B cell (primary cell): ENCODE measurements around the gene VRK2. TPM values are rescaled to one million over a fixed set of nuclear protein-coding genes. Genes with fewer than 3 reads are reported as not detected.

Source experiments
- ATAC-seq: fragments of 200-7000 bp; cut with Tn5 transposase; one replicate; pipeline ENCODE4 v1.10.0; 2021; ENCODE audit warnings: low read depth, mild to moderate bottlenecking, moderate number of reproducible peaks, moderate library complexity
- CTCF ChIA-PET: fragments of 350-600 bp; sonication (Branson Sonifier 250); formaldehyde crosslinking; loops from one replicate; lab custom pipeline; 2021; ENCODE audit warnings: antibody characterized with exemption, inconsistent platforms; lab: Charles Lee
- POLR2A ChIA-PET: fragments of 350-600 bp; sonication (Branson Sonifier 250); formaldehyde crosslinking; loops from one replicate; lab custom pipeline; 2021; ENCODE audit warnings: antibody characterized with exemption; lab: Charles Lee
- DNase-seq: peaks from one replicate; pipeline ENCODE4 v3.0.0; 2013
- H2AFZ ChIP-seq: 2 replicates; pipeline ENCODE4 v1.6.1; 2012; ENCODE audit warnings: mild to moderate bottlenecking, low read depth, low read length; ENCODE audit not compliant: insufficient read depth, poor library complexity, severe bottlenecking
- H3K27ac ChIP-seq, 2 donors: 1 replicate in 1 of 2; 2 replicates in 1 of 2; pipeline ENCODE4 v1.5.1; 2012 to 2013; ENCODE audit warnings: low read length in 2 of 2, mild to moderate bottlenecking in 2 of 2, moderate library complexity in 1 of 2
- H3K27me3 ChIP-seq, 4 experiments: fragments of 200-600 bp in 1 of 4; sonication (generic) in 1 of 4; replicated peaks in 1 of 4; 1 replicate in 2 of 4; 2 replicates in 2 of 4; pipeline versions ENCODE4 v1.6.1 to v1.7.0; 2013 to 2016; ENCODE audit warnings: low read length in 3 of 4, mild to moderate bottlenecking in 2 of 4, mixed read lengths in 1 of 4, moderate library complexity in 1 of 4; ENCODE audit not compliant: insufficient read depth in 4 of 4, control insufficient read depth in 3 of 4; ENCODE audit errors: control extremely low read depth in 1 of 4
- H3K36me3 ChIP-seq, 2 experiments: replicated peaks in 1 of 2; 1 replicate in 1 of 2; 2 replicates in 1 of 2; pipeline versions ENCODE4 v1.6.1 to v1.7.1; 2013; ENCODE audit warnings: low read length in 1 of 2; ENCODE audit not compliant: insufficient read depth in 2 of 2, control insufficient read depth in 1 of 2; ENCODE audit errors: control extremely low read depth in 1 of 2, extremely low read depth in 1 of 2
- H3K4me1 ChIP-seq, 2 donors: fragments of 200-600 bp in 1 of 2; sonication (generic) in 1 of 2; 1 replicate in 1 of 2; 2 replicates in 1 of 2; pipeline versions ENCODE4 v1.5.1 to v1.6.1; 2013 to 2017; ENCODE audit warnings: low read length in 2 of 2; ENCODE audit not compliant: control insufficient read depth in 2 of 2, insufficient read depth in 2 of 2
- H3K4me2 ChIP-seq: replicated peaks from 2 replicates; pipeline ENCODE3; 2012; ENCODE audit warnings: mild to moderate bottlenecking, low read depth, low read length; ENCODE audit not compliant: poor library complexity, severe bottlenecking
- H3K4me3 ChIP-seq, 5 experiments: fragments of 200-600 bp in 1 of 5; sonication (generic) in 1 of 5; 1 replicate in 3 of 5; 2 replicates in 2 of 5; pipeline versions ENCODE4 v1.5.1 to v1.7.0; 2011 to 2016; ENCODE audit warnings: low read length in 4 of 5, mild to moderate bottlenecking in 4 of 5, low read depth in 2 of 5, control low read depth in 1 of 5, moderate library complexity in 1 of 5; ENCODE audit not compliant: insufficient read depth in 1 of 5; ENCODE audit errors: control extremely low read depth in 1 of 5, extremely low read depth in 1 of 5
- H3K79me2 ChIP-seq: fragments of 200-600 bp; sonication (generic); one replicate; pipeline ENCODE4 v1.6.0; 2016; ENCODE audit warnings: low read length; ENCODE audit not compliant: control insufficient read depth, insufficient read depth
- H3K9ac ChIP-seq: fragments of 200-600 bp; sonication (generic); 2 replicates; pipeline ENCODE4 v1.6.1; 2017; ENCODE audit warnings: mild to moderate bottlenecking, low read length, moderate library complexity
- H3K9me3 ChIP-seq, 3 donors: one replicate each; pipeline versions ENCODE4 v1.6.1 to v1.7.1; 2013; ENCODE audit warnings: low read length in 2 of 3; ENCODE audit not compliant: control insufficient read depth in 2 of 3, insufficient read depth in 1 of 3; ENCODE audit errors: control extremely low read depth in 1 of 3
- H4K20me1 ChIP-seq: 2 replicates; pipeline ENCODE4 v1.6.0; 2012; ENCODE audit warnings: mild to moderate bottlenecking, low read length; ENCODE audit not compliant: insufficient read depth, control insufficient read depth, poor library complexity, severe bottlenecking
- H3K27ac Mint-ChIP-seq: one replicate; pipeline ENCODE4 v1.8.0; 2021; ENCODE audit warnings: mixed read lengths
- H3K27me3 Mint-ChIP-seq: one replicate; pipeline ENCODE4 v1.8.0; 2021; ENCODE audit warnings: mixed read lengths
- H3K4me1 Mint-ChIP-seq: one replicate; pipeline ENCODE4 v1.8.0; 2021; ENCODE audit warnings: mixed read lengths
- H3K4me3 Mint-ChIP-seq: one replicate; pipeline ENCODE4 v1.8.0; 2021; ENCODE audit warnings: mixed read lengths
- H3K9me3 Mint-ChIP-seq: one replicate; pipeline ENCODE4 v1.8.0; 2022; ENCODE audit warnings: mixed read lengths; ENCODE audit not compliant: insufficient read depth
- EZH2 ChIP-seq: IDR thresholded peaks from 2 replicates; pipeline ENCODE4 v1.6.1; 2012; ENCODE audit warnings: borderline replicate concordance, low read depth, mild to moderate bottlenecking, moderate library complexity, low read length; ENCODE audit not compliant: insufficient read depth, poor library complexity, severe bottlenecking
- WGBS: methylation state at CpG from one replicate; pipeline ENCODE4 v1.1.5; 2013; ENCODE audit warnings: missing lambda C conversion rate; ENCODE audit not compliant: insufficient coverage; 5-methylcytosine and 5-hydroxymethylcytosine counted together
- intact Hi-C: fragments of 100-400 bp; cut with micrococcal nuclease; formaldehyde crosslinking; loops from one replicate; pipeline ENCODE4 v1.10.0; 2022
- polyA plus RNA-seq: library from polyadenylated mRNA; depleted of rRNA; stranded (reverse); fragments of >200 nt; gene quantifications from 2 replicates; pipeline ENCODE4 v1.2.3, GENCODE V29; 2012
- total RNA-seq, 2 donors: library from RNA; stranded (reverse); fragments of 120-200 nt in 1 of 2; gene quantifications; 1 replicate in 1 of 2; 2 replicates in 1 of 2; pipeline versions ENCODE4 v1.2.3 to v1.2.4, GENCODE V29; 2013 to 2022
- TF ChIP-seq, protein P1 (sequence below): fragments of 200-600 bp; IDR thresholded peaks from one replicate; pipeline ENCODE4 v1.8.0; 2022; ENCODE audit warnings: antibody characterized with exemption, mild to moderate bottlenecking

The VRK2 gene
- total and polyA plus RNA-seq, 2 donors (not counting 1 experiment from before 2014, with no cell fraction given) = 10.2 to 35.5 TPM

DNA sequence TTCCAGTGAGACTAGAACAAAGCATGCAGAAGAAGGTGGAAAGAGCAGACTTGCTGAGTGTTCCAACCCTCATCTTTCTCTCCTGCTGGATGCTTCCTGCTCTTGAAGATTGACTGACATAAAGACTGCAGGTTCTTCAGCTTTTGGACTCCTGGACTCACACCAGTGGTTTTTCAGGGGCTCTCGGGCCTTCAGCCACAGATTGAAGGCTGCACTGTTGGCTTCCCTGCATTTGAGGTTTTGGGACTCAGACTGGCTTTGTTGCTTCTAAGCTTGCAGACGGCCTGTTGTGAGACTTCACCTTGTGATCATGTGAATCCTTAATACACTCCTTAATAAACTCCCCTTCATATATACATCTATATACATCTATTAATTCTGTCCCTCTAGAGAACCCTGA lies 20.4 kb downstream of the VRK2 start:
- Histone ChIP-seq H3K4me3 (no peak overlapping the region), H4K20me1 (no peaks in the 10 kb centered on the region), H3K9me3 (no peaks in the 10 kb centered on the region), H3K9ac (no peak overlapping the region), H3K27me3 (no peaks in the 10 kb centered on the region), H2AFZ (no peak overlapping the region), H3K36me3 (peaks cover 6 to 7% of the 10 kb centered on the region in 2 experiments), H3K4me2 (no peak overlapping the region), H3K79me2 (peaks cover 15% of the 10 kb centered on the region), H3K4me1 (peaks cover 0 to 6% of the 10 kb centered on the region in 2 donors), H3K27ac (no peak overlapping the region)
- POLR2A ChIA-PET = interaction anchor here (0.5 kb wide), 1 partner anchor 9 kb away, joined by 3 read pairs; no protein-coding TSS in a partner anchor
- no peak for DNase-seq
- TF ChIP-seq EZH2 = no peak
- TF ChIP-seq, protein P1, sequence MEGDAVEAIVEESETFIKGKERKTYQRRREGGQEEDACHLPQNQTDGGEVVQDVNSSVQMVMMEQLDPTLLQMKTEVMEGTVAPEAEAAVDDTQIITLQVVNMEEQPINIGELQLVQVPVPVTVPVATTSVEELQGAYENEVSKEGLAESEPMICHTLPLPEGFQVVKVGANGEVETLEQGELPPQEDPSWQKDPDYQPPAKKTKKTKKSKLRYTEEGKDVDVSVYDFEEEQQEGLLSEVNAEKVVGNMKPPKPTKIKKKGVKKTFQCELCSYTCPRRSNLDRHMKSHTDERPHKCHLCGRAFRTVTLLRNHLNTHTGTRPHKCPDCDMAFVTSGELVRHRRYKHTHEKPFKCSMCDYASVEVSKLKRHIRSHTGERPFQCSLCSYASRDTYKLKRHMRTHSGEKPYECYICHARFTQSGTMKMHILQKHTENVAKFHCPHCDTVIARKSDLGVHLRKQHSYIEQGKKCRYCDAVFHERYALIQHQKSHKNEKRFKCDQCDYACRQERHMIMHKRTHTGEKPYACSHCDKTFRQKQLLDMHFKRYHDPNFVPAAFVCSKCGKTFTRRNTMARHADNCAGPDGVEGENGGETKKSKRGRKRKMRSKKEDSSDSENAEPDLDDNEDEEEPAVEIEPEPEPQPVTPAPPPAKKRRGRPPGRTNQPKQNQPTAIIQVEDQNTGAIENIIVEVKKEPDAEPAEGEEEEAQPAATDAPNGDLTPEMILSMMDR = no peak
- H3K27ac Mint-ChIP-seq = peak overlapping the region; percentile 77
- CTCF ChIA-PET = no interaction called here
- 100% methylated on average over 1 of the region's 2 CpGs for WGBS
- peaks cover 33% of the 10 kb centered on the region for H3K4me1 Mint-ChIP-seq
- intact Hi-C loops = no loop called here
- H3K27me3 Mint-ChIP-seq = no peaks in the 10 kb centered on the region
- ATAC-seq = no peak
- H3K9me3 Mint-ChIP-seq = peaks cover 4% of the 10 kb centered on the region
- H3K4me3 Mint-ChIP-seq = no peak overlapping the region

DNA sequence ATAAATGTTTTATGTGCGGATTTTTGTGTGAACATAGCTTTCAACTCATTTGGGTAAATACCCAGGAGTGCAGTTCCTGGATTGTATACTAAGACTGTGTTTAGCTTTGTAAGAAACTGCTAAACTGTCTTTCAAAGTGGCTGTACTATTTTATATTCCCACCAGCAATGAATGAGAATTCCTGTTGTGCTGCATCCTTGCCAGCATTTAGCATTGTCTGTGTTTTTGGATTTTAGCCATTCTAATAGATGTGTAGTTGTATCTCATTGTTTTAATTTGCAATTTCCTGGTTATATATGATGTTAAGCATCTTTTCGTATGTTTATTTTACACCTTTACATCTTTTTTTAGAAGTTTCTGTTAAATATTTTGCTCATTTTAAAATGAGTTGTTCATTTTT lies 24.2 kb downstream of the VRK2 start:
- H3K27ac Mint-ChIP-seq = no peak overlapping the region

More for the DNA sequence above, 24.2 kb downstream of the VRK2 start:
- no peak overlapping the region for H3K4me3 ChIP-seq
- H3K27ac ChIP-seq = no peak overlapping the region
- no peak overlapping the region for H3K9ac ChIP-seq
- ChIA-PET POLR2A (no interaction called here), CTCF (no interaction called here)
- H3K36me3 ChIP-seq = peaks cover 2 to 11% of the 10 kb centered on the region in 2 experiments
- Mint-ChIP-seq H3K4me3 (no peak overlapping the region), H3K9me3 (peaks cover 4% of the 10 kb centered on the region), H3K27me3 (no peaks in the 10 kb centered on the region), H3K4me1 (peaks cover 41% of the 10 kb centered on the region)
- H4K20me1 ChIP-seq = peaks cover 10% of the 10 kb centered on the region
- intact Hi-C loops = no loop called here
- no peak for ATAC-seq
- peaks cover 0 to 6% of the 10 kb centered on the region in 2 donors for H3K4me1 ChIP-seq
- H3K27me3 ChIP-seq = no peaks in the 10 kb centered on the region
- peaks cover 0 to 3% (median 0%) of the 10 kb centered on the region in 3 donors for H3K9me3 ChIP-seq
- no peak for TF ChIP-seq EZH2
- TF ChIP-seq, protein P1 = no peak
- 80% methylated on average over 1 of the region's 2 CpGs for WGBS
- H2AFZ ChIP-seq = no peak overlapping the region
- peaks cover 34% of the 10 kb centered on the region for H3K79me2 ChIP-seq
- DNase-seq = no peak
- no peak overlapping the region for H3K4me2 ChIP-seq
